ENCODE data around the gene DLGAP4.
"Not testable (repeated sequence)": the region's sequence is repeated elsewhere in the genome, so short reads cannot be mapped to it uniquely, and the experiment has no call there.

DLGAP4 gene

GRCh38 chr20:36473164-36473563 is 167.0 kb downstream of the DLGAP4 start:
- H3K36me3 ChIP-seq = peaks cover 0 to 4% (median 0%) of the 10 kb centered on the region in 3 donors
- no peaks in the 10 kb centered on the region for H3K27me3 ChIP-seq
- H3K4me3 ChIP-seq = peak overlapping the region; percentile 37 to 43
- intact Hi-C loops (cut with DNase I; ENCODE audit: low total_unique reads) = no loop called here
- H3K27ac ChIP-seq = peak overlapping the region; percentile 91 to 99
- no peaks in the 10 kb centered on the region for H3K9me3 ChIP-seq
- peaks cover 0 to 98% (median 72%) of the 10 kb centered on the region in 4 donors for H3K4me1 ChIP-seq
- DNase-seq = no peak
- no peak for TF ChIP-seq CTCF (IDR thresholded peaks at IDR 0.05)

- Histone ChIP-seq H3K27me3 (no peaks in the 10 kb centered on the region), H3K9me3 (no peaks in the 10 kb centered on the region), H3K4me1 (peaks cover 0 to 98% (median 73%) of the 10 kb centered on the region in 4 donors), H3K36me3 (peaks cover 0 to 4% (median 0%) of the 10 kb centered on the region in 3 donors), H3K4me3 (no peak overlapping the region), H3K27ac (peak overlapping the region; percentile 91 to 99)
- DNase-seq = no peak
- intact Hi-C loops (cut with DNase I; ENCODE audit: low total_unique reads) = no loop called here
- no peak for TF ChIP-seq CTCF (IDR thresholded peaks at IDR 0.05)
Measured at GRCh38 chr20:36474563-36474962, 168.4 kb downstream of the DLGAP4 start.

GRCh38 chr20:36475054-36475453 is 168.9 kb downstream of the DLGAP4 start:
- H3K27me3 ChIP-seq; intact Hi-C loops (cut with DNase I; ENCODE audit: low total_unique reads): not testable (repeated sequence)
- peaks cover 0 to 98% (median 74%) of the 10 kb centered on the region in 4 donors for H3K4me1 ChIP-seq

GRCh38 chr20:36477475-36477874 is 171.3 kb downstream of the DLGAP4 start:
- TF ChIP-seq CTCF (IDR thresholded peaks at IDR 0.05) = no peak
- DNase-seq = no peak
- peaks cover 0 to 97% (median 78%) of the 10 kb centered on the region in 4 donors for H3K4me1 ChIP-seq
- H3K27ac ChIP-seq = peak overlapping the region; percentile 64 to 99
- H3K9me3 ChIP-seq = no peaks in the 10 kb centered on the region
- H3K4me3 ChIP-seq = no peak overlapping the region
- H3K27me3 ChIP-seq = no peaks in the 10 kb centered on the region
- intact Hi-C loops (cut with DNase I; ENCODE audit: low total_unique reads) = no loop called here
- peaks cover 0 to 4% (median 0%) of the 10 kb centered on the region in 3 donors for H3K36me3 ChIP-seq

More at GRCh38 chr20:36475054-36475453, 168.9 kb downstream of the DLGAP4 start:
- DNase-seq, H3K9me3 ChIP-seq, H3K4me3 ChIP-seq, H3K36me3 ChIP-seq: not testable (repeated sequence)
- peak overlapping the region; percentile 91 to 99 for H3K27ac ChIP-seq

- H3K27me3 ChIP-seq = no peaks in the 10 kb centered on the region
- peaks cover 0 to 4% (median 0%) of the 10 kb centered on the region in 3 donors for H3K36me3 ChIP-seq
- no peak for TF ChIP-seq CTCF (IDR thresholded peaks at IDR 0.05)
- H3K27ac ChIP-seq = peak overlapping the region; percentile 64 to 77
- no peak overlapping the region for H3K4me3 ChIP-seq
- intact Hi-C loops (cut with DNase I; ENCODE audit: low total_unique reads) = no loop called here
- H3K4me1 ChIP-seq = peaks cover 0 to 97% (median 78%) of the 10 kb centered on the region in 4 donors
- no peaks in the 10 kb centered on the region for H3K9me3 ChIP-seq
- no peak for DNase-seq
Measured at GRCh38 chr20:36478137-36478905, 172.2 kb downstream of the DLGAP4 start.

- peaks cover 0 to 4% (median 0%) of the 10 kb centered on the region in 3 donors for H3K36me3 ChIP-seq
- no peak for DNase-seq
- no peak for TF ChIP-seq CTCF (IDR thresholded peaks at IDR 0.05)
- no peak overlapping the region for H3K4me3 ChIP-seq
- H3K27ac ChIP-seq = peak overlapping the region; percentile 64 to 77
- no peaks in the 10 kb centered on the region for H3K27me3 ChIP-seq
- H3K4me1 ChIP-seq = peaks cover 0 to 97% (median 78%) of the 10 kb centered on the region in 4 donors
- intact Hi-C loops (cut with DNase I; ENCODE audit: low total_unique reads) = no loop called here
- H3K9me3 ChIP-seq = no peaks in the 10 kb centered on the region
Measured at GRCh38 chr20:36479938-36480337, 173.8 kb downstream of the DLGAP4 start.

All from tibial artery (tissue), 4 donors.